H9 (cell line): Measurements from ENCODE around the gene RAB31. TPM values are rescaled to one million over a fixed set of nuclear protein-coding genes. Genes with fewer than 3 reads are reported as not detected.

Experiments used
- DNase-seq: peaks from one replicate; pipeline ENCODE4 v3.0.0-alpha.2; 2017
- H2AFZ ChIP-seq: one replicate; pipeline ENCODE4 v1.6.1; 2013; ENCODE audit warnings: mild to moderate bottlenecking, low read length, control low read depth, moderate library complexity
- H2AK5ac ChIP-seq: 2 replicates; pipeline ENCODE4 v1.6.1; 2013; ENCODE audit warnings: low read length, control low read depth, mixed read lengths; ENCODE audit not compliant: insufficient read length
- H2BK120ac ChIP-seq: one replicate; pipeline ENCODE4 v1.6.1; 2013; ENCODE audit warnings: low read depth, mild to moderate bottlenecking, low read length, control low read depth, inconsistent platforms; ENCODE audit not compliant: poor library complexity, severe bottlenecking
- H2BK12ac ChIP-seq: 2 replicates; pipeline ENCODE4 v1.6.1; 2013; ENCODE audit warnings: low read length, control low read depth, mixed read lengths, low read depth; ENCODE audit not compliant: insufficient read length
- H2BK15ac ChIP-seq: 2 replicates; pipeline ENCODE4 v1.6.1; 2013; ENCODE audit warnings: low read depth, low read length, control low read depth
- H2BK20ac ChIP-seq: one replicate; pipeline ENCODE4 v1.6.1; 2013; ENCODE audit warnings: low read depth, mild to moderate bottlenecking, low read length, control low read depth, inconsistent platforms; ENCODE audit not compliant: poor library complexity, severe bottlenecking
- H2BK5ac ChIP-seq: 2 replicates; pipeline ENCODE4 v1.6.1; 2013; ENCODE audit warnings: low read length, control low read depth, mixed read lengths; ENCODE audit not compliant: insufficient read length
- H3K14ac ChIP-seq: 2 replicates; pipeline ENCODE4 v1.6.1; 2013; ENCODE audit warnings: low read length, control low read depth; ENCODE audit not compliant: insufficient read depth
- H3K18ac ChIP-seq: 2 replicates; pipeline ENCODE4 v1.6.1; 2013; ENCODE audit warnings: low read depth, mild to moderate bottlenecking, mixed read lengths, low read length, control low read depth; ENCODE audit not compliant: insufficient read length
- H3K23ac ChIP-seq: 2 replicates; pipeline ENCODE4 v1.6.1; 2013; ENCODE audit warnings: low read length, control low read depth, mixed read lengths, low read depth; ENCODE audit not compliant: insufficient read length
- H3K23me2 ChIP-seq: 2 replicates; pipeline ENCODE4 v1.6.1; 2013; ENCODE audit warnings: low read depth, mild to moderate bottlenecking, mixed read lengths, low read length, control low read depth; ENCODE audit not compliant: insufficient read length, poor library complexity, severe bottlenecking
- H3K27ac ChIP-seq: 2 replicates; pipeline ENCODE4 v1.5.1; 2013; ENCODE audit warnings: low read length, control low read depth, mixed read lengths, low read depth; ENCODE audit not compliant: insufficient read length
- H3K27me3 ChIP-seq: 2 replicates; pipeline ENCODE4 v1.6.1; 2013; ENCODE audit warnings: low read length, control low read depth, inconsistent platforms; ENCODE audit not compliant: insufficient read depth
- H3K4ac ChIP-seq: 2 replicates; pipeline ENCODE4 v1.6.1; 2013; ENCODE audit warnings: low read depth, mild to moderate bottlenecking, control low read depth, inconsistent platforms, low read length, moderate library complexity
- H3K4me1 ChIP-seq: 2 replicates; pipeline ENCODE4 v1.6.1; 2013; ENCODE audit warnings: low read length, control low read depth, inconsistent platforms; ENCODE audit not compliant: insufficient read depth
- H3K4me2 ChIP-seq: 2 replicates; pipeline ENCODE4 v1.6.1; 2013; ENCODE audit warnings: low read length, control low read depth, mixed read lengths; ENCODE audit not compliant: insufficient read length, insufficient read depth
- H3K56ac ChIP-seq: 2 replicates; pipeline ENCODE4 v1.6.1; 2013; ENCODE audit warnings: low read depth, mild to moderate bottlenecking, mixed read lengths, low read length, control low read depth; ENCODE audit not compliant: insufficient read length
- H3K79me1 ChIP-seq: 2 replicates; pipeline ENCODE4 v1.6.1; 2013; ENCODE audit warnings: low read depth, mild to moderate bottlenecking, moderate library complexity, low read length, control low read depth, inconsistent platforms; ENCODE audit not compliant: insufficient read depth, poor library complexity, severe bottlenecking
- H3K79me2 ChIP-seq: 2 replicates; pipeline ENCODE4 v1.6.1; 2013; ENCODE audit warnings: low read length, control low read depth, inconsistent platforms; ENCODE audit not compliant: insufficient read depth
- H3K9ac ChIP-seq: 2 replicates; pipeline ENCODE4 v1.6.1; 2013; ENCODE audit warnings: low read length, control low read depth, mixed read lengths; ENCODE audit not compliant: insufficient read length; ENCODE audit errors: extremely low read depth
- H3K9me3 ChIP-seq: one replicate; pipeline ENCODE4 v1.6.1; 2013; ENCODE audit warnings: low read depth, low read length, inconsistent platforms; ENCODE audit not compliant: control insufficient read depth
- H3T11ph ChIP-seq: one replicate; pipeline ENCODE4 v1.6.1; 2013; ENCODE audit warnings: mild to moderate bottlenecking, low read length, control low read depth, inconsistent platforms
- H4K20me1 ChIP-seq: one replicate; pipeline ENCODE4 v1.6.1; 2013; ENCODE audit not compliant: control insufficient read depth, insufficient read length, insufficient read depth
- H4K5ac ChIP-seq: 2 replicates; pipeline ENCODE4 v1.6.1; 2013; ENCODE audit warnings: low read depth, mild to moderate bottlenecking, mixed read lengths, low read length, control low read depth; ENCODE audit not compliant: insufficient read length
- H4K8ac ChIP-seq: replicated peaks from 2 replicates; pipeline ENCODE4 v1.6.1; 2013; ENCODE audit warnings: low read length, control low read depth, mixed read lengths, low read depth; ENCODE audit not compliant: insufficient read length
- H4K91ac ChIP-seq: 2 replicates; pipeline ENCODE4 v1.6.1; 2013; ENCODE audit warnings: low read depth, mild to moderate bottlenecking, moderate library complexity, mixed read lengths, low read length, control low read depth; ENCODE audit not compliant: insufficient read length
- H3K27ac Mint-ChIP-seq, 3 experiments: 2 replicates in 2 of 3; 3 replicates in 1 of 3; pipeline ENCODE4 v1.8.0; 2020 to 2021; ENCODE audit warnings: mixed read lengths in 3 of 3, mild to moderate bottlenecking in 1 of 3, moderate library complexity in 1 of 3
- H3K27me3 Mint-ChIP-seq: 2 replicates; pipeline ENCODE4 v1.8.0; 2021; ENCODE audit warnings: low read depth, mild to moderate bottlenecking, moderate library complexity, mixed read lengths
- H3K36me3 Mint-ChIP-seq, 3 experiments: 2 replicates in 2 of 3; 3 replicates in 1 of 3; pipeline ENCODE4 v1.8.0; 2020 to 2021; ENCODE audit warnings: low read depth in 3 of 3, mixed read lengths in 3 of 3; ENCODE audit not compliant: insufficient read depth in 1 of 3
- H3K4me1 Mint-ChIP-seq, 2 experiments: 2 replicates each; pipeline ENCODE4 v1.8.0; 2020; ENCODE audit warnings: mixed read lengths in 2 of 2
- H3K4me3 Mint-ChIP-seq, 2 experiments: 2 replicates in 1 of 2; 3 replicates in 1 of 2; pipeline ENCODE4 v1.8.0; 2020 to 2021; ENCODE audit warnings: mild to moderate bottlenecking in 2 of 2, mixed read lengths in 2 of 2, moderate library complexity in 1 of 2
- H3K9me3 Mint-ChIP-seq, 2 experiments: 2 replicates in 1 of 2; 3 replicates in 1 of 2; pipeline ENCODE4 v1.8.0; 2020; ENCODE audit warnings: mild to moderate bottlenecking in 2 of 2, mixed read lengths in 2 of 2, moderate library complexity in 1 of 2
- CTCF ChIP-seq: fragments of 200-600 bp; sonication (generic); conservative IDR thresholded peaks from 3 replicates; pipeline ENCODE4 v1.8.0; 2021; ENCODE audit warnings: antibody characterized with exemption, mild to moderate bottlenecking
- WGBS: extraction: QIAGEN DNeasy Blood & Tissue Kit; methylation state at CpG from one replicate; pipeline ENCODE4 v1.1.7; 2013; ENCODE audit warnings: missing lambda C conversion rate, low lambda C conversion rate, mixed read lengths; ENCODE audit not compliant: insufficient read length; ENCODE audit errors: extremely low coverage; 5-methylcytosine and 5-hydroxymethylcytosine counted together
- total RNA-seq: library from RNA; stranded (reverse); gene quantifications from 2 replicates; pipeline ENCODE4 v1.2.1, GENCODE V29; 2021

Gene RAB31
- total RNA-seq, 1 experiment from 2014 or later = 22.4 TPM

GRCh38 chr18:9696112-9696511, 12.0 kb upstream of the RAB31 start:
- no peaks in the 10 kb centered on the region for H3K9me3 Mint-ChIP-seq
- no peak overlapping the region for H2BK20ac ChIP-seq

More at GRCh38 chr18:9696112-9696511, 12.0 kb upstream of the RAB31 start:
- H3K27me3 Mint-ChIP-seq = no peaks in the 10 kb centered on the region
- H2BK5ac ChIP-seq = no peak overlapping the region
- H3K27me3 ChIP-seq = no peaks in the 10 kb centered on the region
- TF ChIP-seq CTCF = no peak
- H3K9ac ChIP-seq = no peak overlapping the region
- H4K91ac ChIP-seq = no peak overlapping the region
- H3T11ph ChIP-seq = no peak overlapping the region
- H3K9me3 ChIP-seq = no peaks in the 10 kb centered on the region
- no peak overlapping the region for H4K5ac ChIP-seq
- H2AFZ ChIP-seq = no peak overlapping the region
- H3K4me3 Mint-ChIP-seq = no peak overlapping the region
- H2AK5ac ChIP-seq = no peak overlapping the region
- no peak overlapping the region for H3K18ac ChIP-seq
- H3K56ac ChIP-seq = no peak overlapping the region
- H4K20me1 ChIP-seq = no peaks in the 10 kb centered on the region
- no peaks in the 10 kb centered on the region for H3K79me2 ChIP-seq
- H3K4ac ChIP-seq = no peak overlapping the region
- H3K23me2 ChIP-seq = no peaks in the 10 kb centered on the region
- H3K27ac Mint-ChIP-seq = no peak overlapping the region; a peak in 1 of 7 replicates
- H3K27ac ChIP-seq = no peak overlapping the region
- H2BK120ac ChIP-seq = no peak overlapping the region
- no peak overlapping the region for H2BK15ac ChIP-seq
- H3K79me1 ChIP-seq = no peaks in the 10 kb centered on the region
- H3K4me1 Mint-ChIP-seq = peaks cover 6 to 7% of the 10 kb centered on the region in 2 experiments
- H3K23ac ChIP-seq = no peak overlapping the region
- no peak overlapping the region for H2BK12ac ChIP-seq
- no peaks in the 10 kb centered on the region; the same call in 1 of the 2 replicates for H3K4me1 ChIP-seq
- H3K4me2 ChIP-seq = no peak overlapping the region
- H4K8ac ChIP-seq = no peak overlapping the region
- DNase-seq = no peak
- WGBS = no CpG with 5 or more reads among the region's 2 CpGs
- no peaks in the 10 kb centered on the region; a peak in 1 of 7 replicates for H3K36me3 Mint-ChIP-seq
- H3K14ac ChIP-seq = no peak overlapping the region
